Lower leg skin (tissue), 4 donors: ENCODE data around the gene CZIB. TPM values are rescaled to one million over a fixed set of nuclear protein-coding genes. Genes with fewer than 3 reads are reported as not detected.

ENCODE experiments used
- DNase-seq, 2 donors: peaks; one replicate each; pipeline ENCODE4 v3.0.0-alpha.2; 2019; ENCODE audit warnings: low spot score in 2 of 2
- H3K4me3 ChIP-seq: fragments of 200-600 bp; sonication (generic); 2 replicates; pipeline ENCODE4 v1.5.1; 2017; ENCODE audit warnings: mild to moderate bottlenecking, low read depth; ENCODE audit not compliant: poor library complexity, severe bottlenecking
- CTCF ChIP-seq, 3 donors: fragments of 450-650 bp; IDR thresholded peaks; one replicate each; pipeline ENCODE4 v1.5.1; 2016; ENCODE audit warnings: antibody characterized with exemption in 3 of 3, mild to moderate bottlenecking in 3 of 3, moderate library complexity in 2 of 3
- POLR2A ChIP-seq, 2 donors: fragments of 450-650 bp; IDR thresholded peaks; one replicate each; pipeline ENCODE4 v1.6.1; 2016 to 2017; ENCODE audit warnings: antibody characterized with exemption in 2 of 2, mild to moderate bottlenecking in 1 of 2, moderate library complexity in 1 of 2
- WGBS, 2 donors: methylation state at CpG; one replicate each; pipeline ENCODE4 v1.1.5; 2018; 5-methylcytosine and 5-hydroxymethylcytosine counted together
- intact Hi-C: fragments of 100-400 bp; cut with DNase I; formaldehyde crosslinking; loops from one replicate; pipeline ENCODE4 v1.15.0; 2023; ENCODE audit warnings: low total_unique reads
- total RNA-seq, 4 donors: library from RNA; depleted of rRNA; stranded (reverse); fragments of >200 nt; gene quantifications; one replicate each; pipeline ENCODE4 v1.1.0, GENCODE V29; 2016

The CZIB gene
- total RNA-seq, 4 donors from 2014 or later = 19.1 to 39.8 (median 29.0) TPM

- no peak overlapping the region for H3K4me3 ChIP-seq
- no peak for DNase-seq
- 73 to 75% methylated on average over 10 of the region's 10 CpGs for whole genome bisulfite sequencing, 2 donors
- TF ChIP-seq CTCF (IDR thresholded peaks at IDR 0.05) = no peak
- TF ChIP-seq POLR2A (IDR thresholded peaks at IDR 0.05) = no peak
- intact Hi-C loops = no loop called here
Observed at GRCh38 chr1:53174971-53175913, 45.2 kb downstream of the CZIB start.

- no peak for TF ChIP-seq CTCF (IDR thresholded peaks at IDR 0.05)
- TF ChIP-seq POLR2A (IDR thresholded peaks at IDR 0.05) = no peak
- no peak for DNase-seq
- intact Hi-C loops = no loop called here
- 36 to 39% methylated on average over 6 of the region's 6 CpGs for WGBS, 2 donors
- H3K4me3 ChIP-seq = no peak overlapping the region
Observed at GRCh38 chr1:53172426-53173128, 47.9 kb downstream of the CZIB start.

- intact Hi-C loops = no loop called here
- TF ChIP-seq CTCF (IDR thresholded peaks at IDR 0.05) (no peak), POLR2A (IDR thresholded peaks at IDR 0.05) (no peak)
- WGBS, 2 donors = 71 to 72% methylated on average over 8 of the region's 8 CpGs
- no peak for DNase-seq
- H3K4me3 ChIP-seq = no peak overlapping the region
Observed at GRCh38 chr1:53166912-53167311, 53.5 kb downstream of the CZIB start.

- no peak for TF ChIP-seq CTCF (IDR thresholded peaks at IDR 0.05)
- no peak for TF ChIP-seq POLR2A (IDR thresholded peaks at IDR 0.05)
- 79 to 85% methylated on average over 6 of the region's 6 CpGs for WGBS, 2 donors
- intact Hi-C loops = no loop called here
- H3K4me3 ChIP-seq = no peak overlapping the region
- no peak for DNase-seq
Observed at GRCh38 chr1:53166366-53166765, 54.1 kb downstream of the CZIB start.

- intact Hi-C loops = no loop called here
- WGBS, 2 donors = 65 to 73% methylated on average over 5 of the region's 5 CpGs
Observed at GRCh38 chr1:53165408-53165961, 54.9 kb downstream of the CZIB start.

More at GRCh38 chr1:53165408-53165961, 54.9 kb downstream of the CZIB start:
- no peak for DNase-seq
- TF ChIP-seq POLR2A (IDR thresholded peaks at IDR 0.05) (no peak), CTCF (IDR thresholded peaks at IDR 0.05) (no peak)
- H3K4me3 ChIP-seq = no peak overlapping the region

Other genes starting within 250 kb of the CZIB start
- 10 to 100 TPM; 11.3 to 58.8 (median 14.4) TPM for gene PODN, start 158.4 kb downstream of the CZIB start, total RNA-seq
- gene SLC1A7, start 78.0 kb downstream of the CZIB start, total RNA-seq = not detected
- 10 to 100 TPM; 30.1 to 47.1 (median 36.7) TPM for gene CPT2, start 23.8 kb downstream of the CZIB start, total RNA-seq
- 10 to 100 TPM; 15.2 to 33.7 (median 21.1) TPM for gene MAGOH, start 17.9 kb upstream of the CZIB start, total RNA-seq
- 1 to 10 TPM in 3 of 4 donors, under 1 TPM in 1; 0.76 to 4.0 (median 2.0) TPM for gene LRP8, start 107.4 kb upstream of the CZIB start, total RNA-seq
- gene DMRTB1, start 238.8 kb upstream of the CZIB start, total RNA-seq = not detected